Measurements from ENCODE around the gene DYNC2LI1. TPM values are rescaled to one million over a fixed set of nuclear protein-coding genes. Genes with fewer than 3 reads are reported as not detected.

DYNC2LI1 gene
- total and polyA plus RNA-seq, 2 donors (not counting 1 experiment from before 2014, with no cell fraction given), result 3.8 to 11.4 TPM

DNA sequence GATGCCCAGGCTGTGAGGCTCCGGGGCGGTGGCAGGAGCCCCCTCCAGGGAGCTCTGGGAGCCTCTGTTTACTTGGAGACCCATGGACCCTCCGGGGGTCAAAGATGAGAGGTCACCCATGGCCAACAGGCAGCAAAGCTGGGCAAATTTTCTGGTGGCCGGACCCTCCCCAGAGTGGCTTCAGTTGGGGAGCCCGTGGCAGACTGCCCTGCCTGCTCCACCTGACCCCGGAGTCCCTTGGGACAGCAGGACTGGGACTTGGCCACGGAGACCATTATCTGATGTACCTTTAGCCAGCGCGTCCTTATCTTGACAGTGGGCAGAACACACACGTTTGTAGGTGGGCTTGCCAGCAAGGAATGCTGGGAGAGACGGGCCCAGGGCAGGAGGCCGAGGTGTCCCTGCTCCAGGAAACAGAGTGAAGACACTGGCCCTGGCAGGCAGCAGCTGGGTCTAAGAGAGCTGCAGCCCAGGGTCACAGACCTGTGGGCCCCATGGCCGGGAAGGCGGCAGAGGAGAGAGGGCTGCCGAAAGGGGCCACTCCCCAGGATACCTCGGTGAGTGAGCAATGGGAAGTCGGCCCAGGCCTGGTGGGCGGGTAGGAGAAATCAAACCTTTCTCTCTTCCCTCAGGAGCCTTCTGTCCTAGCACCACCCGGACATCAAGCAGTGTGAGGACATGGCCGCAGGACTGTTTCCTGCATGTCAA lies 64.9 kb downstream of the DYNC2LI1 start, which contains the start of the genes ABCG5 and ABCG8:
Gene ABCG5 (minus strand): TSS at position 280 of the 708 bp plus-strand sequence. CDS start 160 bp downstream, at position 120.
Gene ABCG8 (plus strand): TSS at position 412 of the 708 bp plus-strand sequence. CDS start 83 bp downstream, at position 495.
- Mint-ChIP-seq H3K27me3 (peaks cover 10% of the 10 kb centered on the region), H3K4me3 (no peak within 1 kb of the TSS), H3K27ac (no peak within 1 kb of the TSS), H3K4me1 (no peaks in the 10 kb centered on the region), H3K9me3 (ENCODE audit: insufficient read depth) (no peaks in the 10 kb centered on the region)
- no peaks in the 10 kb centered on the region for H3K79me2 ChIP-seq (ENCODE audit: control insufficient read depth, insufficient read depth, low read length)
- ATAC-seq (ENCODE audit: low read depth) (no peak), DNase-seq (no peak)
- ChIA-PET CTCF (no interaction called here), POLR2A (no interaction called here)
- no peak within 1 kb of the TSS for H2AFZ ChIP-seq (ENCODE audit: insufficient read depth, low read depth, low read length, poor library complexity, severe bottlenecking)
- no peak within 1 kb of the TSS for H3K9ac ChIP-seq (ENCODE audit: low read length)
- no peak for TF ChIP-seq EZH2 (IDR thresholded peaks at IDR 0.05; ENCODE audit: borderline replicate concordance, insufficient read depth, low read depth, low read length, poor library complexity, severe bottlenecking)
- no peak for TF ChIP-seq CTCF (IDR thresholded peaks at IDR 0.05)
- H3K36me3 ChIP-seq (replicated peaks in 1 of 2; ENCODE audit: control extremely low read depth in 1 of 2, control insufficient read depth in 1 of 2, extremely low read depth in 1 of 2, insufficient read depth in 2 of 2, low read length in 1 of 2), result no peaks in the 10 kb centered on the region
- peaks cover 0 to 4% (median 0%) of the 10 kb centered on the region in 4 experiments for H3K27me3 ChIP-seq (replicated peaks in 1 of 4; ENCODE audit: control extremely low read depth in 1 of 4, control insufficient read depth in 3 of 4, insufficient read depth in 4 of 4, low read length in 3 of 4)
- H4K20me1 ChIP-seq (ENCODE audit: control insufficient read depth, insufficient read depth, low read length, poor library complexity, severe bottlenecking), result no peaks in the 10 kb centered on the region
- WGBS (ENCODE audit: insufficient coverage), result 94% methylated on average over 15 of the region's 20 CpGs
- intact Hi-C loops (cut with micrococcal nuclease), result no loop called here
- H3K4me3 ChIP-seq (ENCODE audit: control extremely low read depth in 1 of 5, extremely low read depth in 1 of 5, insufficient read depth in 1 of 5, low read depth in 2 of 5, low read length in 4 of 5), result no peak within 1 kb of the TSS
- H3K27ac ChIP-seq (ENCODE audit: low read length in 2 of 2), result no peak within 1 kb of the TSS
- no peak within 1 kb of the TSS for H3K4me2 ChIP-seq (replicated peaks; ENCODE audit: low read depth, low read length, poor library complexity, severe bottlenecking)
- no peaks in the 10 kb centered on the region for H3K4me1 ChIP-seq (ENCODE audit: control insufficient read depth in 2 of 2, insufficient read depth in 2 of 2, low read length in 2 of 2)
- H3K9me3 ChIP-seq (ENCODE audit: control extremely low read depth in 1 of 3, control insufficient read depth in 2 of 3, insufficient read depth in 1 of 3, low read length in 2 of 3), result no peaks in the 10 kb centered on the region

Measured in B cell (primary cell).